ENCODE data around the gene TNS1. TPM values are rescaled to one million over a fixed set of nuclear protein-coding genes. Genes with fewer than 3 reads are reported as not detected.

The TNS1 gene
- total RNA-seq, 1 experiment from 2014 or later = 3.4 TPM

DNA sequence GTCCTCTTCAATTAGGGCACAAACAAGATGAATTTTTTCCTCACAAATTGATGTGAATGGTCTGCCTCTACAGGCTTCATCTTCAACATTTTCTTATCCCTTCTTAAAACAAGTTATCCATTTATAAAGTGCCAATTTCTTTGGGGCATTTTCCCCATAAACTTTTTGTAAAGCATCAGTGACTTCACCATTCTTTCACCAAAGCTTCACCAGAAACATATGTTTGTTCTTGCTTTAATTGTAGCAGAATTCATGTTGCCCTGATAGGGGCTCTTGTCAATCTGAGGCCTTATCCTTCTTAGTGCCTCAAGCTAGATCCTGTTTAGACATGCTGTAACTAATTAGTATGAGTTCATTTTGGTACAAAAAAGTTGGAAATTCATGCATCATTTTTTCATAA, 226.2 kb downstream of the TNS1 start:
- H3K27me3 ChIP-seq (ENCODE audit: insufficient read depth, low read length) = no peaks in the 10 kb centered on the region
- no peaks in the 10 kb centered on the region for H3K36me3 Mint-ChIP-seq (ENCODE audit: insufficient read depth in 1 of 3, low read depth in 3 of 3)
- H3T11ph ChIP-seq (ENCODE audit: low read length) = no peak overlapping the region
- no peaks in the 10 kb centered on the region for H3K23me2 ChIP-seq (ENCODE audit: insufficient read length, low read depth, low read length, poor library complexity, severe bottlenecking)
- no peak overlapping the region for H3K23ac ChIP-seq (ENCODE audit: insufficient read length, low read depth, low read length)
- no peak overlapping the region for H3K18ac ChIP-seq (ENCODE audit: insufficient read length, low read depth, low read length)
- no peak overlapping the region for H3K4me2 ChIP-seq (ENCODE audit: insufficient read depth, insufficient read length, low read length)
- H2BK5ac ChIP-seq (ENCODE audit: insufficient read length, low read length) = no peak overlapping the region
- H3K4me3 Mint-ChIP-seq = no peak overlapping the region
- no peaks in the 10 kb centered on the region for H4K20me1 ChIP-seq (ENCODE audit: control insufficient read depth, insufficient read depth, insufficient read length)
- H2BK120ac ChIP-seq (ENCODE audit: low read depth, low read length, poor library complexity, severe bottlenecking) = no peak overlapping the region
- H3K27ac ChIP-seq (ENCODE audit: insufficient read length, low read depth, low read length) = no peak overlapping the region
- no peaks in the 10 kb centered on the region for H3K9me3 Mint-ChIP-seq
- no peak overlapping the region for H2BK15ac ChIP-seq (ENCODE audit: low read depth, low read length)
- H3K9ac ChIP-seq (ENCODE audit: extremely low read depth, insufficient read length, low read length) = no peak overlapping the region
- no peak overlapping the region for H4K5ac ChIP-seq (ENCODE audit: insufficient read length, low read depth, low read length)
- DNase-seq = no peak
- no peak overlapping the region for H3K27ac Mint-ChIP-seq
- no peak overlapping the region for H3K4ac ChIP-seq (ENCODE audit: low read depth, low read length)
- H2BK20ac ChIP-seq (ENCODE audit: low read depth, low read length, poor library complexity, severe bottlenecking) = no peak overlapping the region
- peaks cover 6% of the 10 kb centered on the region for H3K27me3 Mint-ChIP-seq (ENCODE audit: low read depth)
- no peak overlapping the region for H4K91ac ChIP-seq (ENCODE audit: insufficient read length, low read depth, low read length)
- no peak overlapping the region for H2AK5ac ChIP-seq (ENCODE audit: insufficient read length, low read length)
- no peak overlapping the region for H2BK12ac ChIP-seq (ENCODE audit: insufficient read length, low read depth, low read length)
- no peak overlapping the region for H3K14ac ChIP-seq (ENCODE audit: insufficient read depth, low read length)
- H4K8ac ChIP-seq (replicated peaks; ENCODE audit: insufficient read length, low read depth, low read length) = no peak overlapping the region
- no peaks in the 10 kb centered on the region for H3K79me2 ChIP-seq (ENCODE audit: insufficient read depth, low read length)
- no peaks in the 10 kb centered on the region for H3K79me1 ChIP-seq (ENCODE audit: insufficient read depth, low read depth, low read length, poor library complexity, severe bottlenecking)
- TF ChIP-seq, protein P1, sequence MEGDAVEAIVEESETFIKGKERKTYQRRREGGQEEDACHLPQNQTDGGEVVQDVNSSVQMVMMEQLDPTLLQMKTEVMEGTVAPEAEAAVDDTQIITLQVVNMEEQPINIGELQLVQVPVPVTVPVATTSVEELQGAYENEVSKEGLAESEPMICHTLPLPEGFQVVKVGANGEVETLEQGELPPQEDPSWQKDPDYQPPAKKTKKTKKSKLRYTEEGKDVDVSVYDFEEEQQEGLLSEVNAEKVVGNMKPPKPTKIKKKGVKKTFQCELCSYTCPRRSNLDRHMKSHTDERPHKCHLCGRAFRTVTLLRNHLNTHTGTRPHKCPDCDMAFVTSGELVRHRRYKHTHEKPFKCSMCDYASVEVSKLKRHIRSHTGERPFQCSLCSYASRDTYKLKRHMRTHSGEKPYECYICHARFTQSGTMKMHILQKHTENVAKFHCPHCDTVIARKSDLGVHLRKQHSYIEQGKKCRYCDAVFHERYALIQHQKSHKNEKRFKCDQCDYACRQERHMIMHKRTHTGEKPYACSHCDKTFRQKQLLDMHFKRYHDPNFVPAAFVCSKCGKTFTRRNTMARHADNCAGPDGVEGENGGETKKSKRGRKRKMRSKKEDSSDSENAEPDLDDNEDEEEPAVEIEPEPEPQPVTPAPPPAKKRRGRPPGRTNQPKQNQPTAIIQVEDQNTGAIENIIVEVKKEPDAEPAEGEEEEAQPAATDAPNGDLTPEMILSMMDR (conservative IDR thresholded peaks at IDR 0.05) = no peak
- no peak overlapping the region for H2AFZ ChIP-seq (ENCODE audit: low read length)
- no peaks in the 10 kb centered on the region for H3K9me3 ChIP-seq (ENCODE audit: control insufficient read depth, low read depth, low read length)
- no peaks in the 10 kb centered on the region for H3K4me1 ChIP-seq (ENCODE audit: insufficient read depth, low read length)
- no peaks in the 10 kb centered on the region for H3K4me1 Mint-ChIP-seq
- no peak overlapping the region for H3K56ac ChIP-seq (ENCODE audit: insufficient read length, low read depth, low read length)
